HG03457 (cell line): Measurements from ENCODE around the gene SERPINC1.
"Not testable (repeated sequence)": the region's sequence is repeated elsewhere in the genome, so short reads cannot be mapped to it uniquely, and the experiment has no call there.

Experiments
- ATAC-seq: cut with Tn5 transposase; IDR thresholded peaks from one replicate; pipeline ENCODE4 v1.9.1; 2021; ENCODE audit warnings: moderate number of reproducible peaks; ENCODE audit not compliant: unreplicated experiment

The SERPINC1 gene

DNA sequence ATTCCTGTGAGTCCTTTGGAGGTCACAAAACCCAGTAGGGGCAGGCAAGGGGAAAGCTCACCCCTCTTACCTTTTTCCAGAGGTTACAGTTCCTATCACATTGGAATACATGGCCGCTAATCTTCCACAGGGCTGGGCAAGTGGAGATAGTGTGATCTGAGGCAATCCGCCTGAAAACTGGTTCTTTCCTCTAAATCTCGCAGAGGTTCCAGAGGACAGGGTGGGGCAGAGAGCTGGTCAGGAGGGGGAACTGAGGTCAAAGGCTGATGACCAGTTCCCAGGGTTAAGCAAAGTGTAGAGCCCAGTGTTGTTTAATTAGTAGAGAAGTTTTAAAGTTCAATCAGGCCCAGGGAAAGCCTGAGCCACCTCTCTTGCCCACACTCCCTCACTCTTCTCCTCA is at the start of gene SERPINC1:
SERPINC1 (minus strand) TSS at position 179 of the 400 bp plus-strand sequence; CDS start at position 111, 68 bp downstream.
- no peak for ATAC-seq

DNA sequence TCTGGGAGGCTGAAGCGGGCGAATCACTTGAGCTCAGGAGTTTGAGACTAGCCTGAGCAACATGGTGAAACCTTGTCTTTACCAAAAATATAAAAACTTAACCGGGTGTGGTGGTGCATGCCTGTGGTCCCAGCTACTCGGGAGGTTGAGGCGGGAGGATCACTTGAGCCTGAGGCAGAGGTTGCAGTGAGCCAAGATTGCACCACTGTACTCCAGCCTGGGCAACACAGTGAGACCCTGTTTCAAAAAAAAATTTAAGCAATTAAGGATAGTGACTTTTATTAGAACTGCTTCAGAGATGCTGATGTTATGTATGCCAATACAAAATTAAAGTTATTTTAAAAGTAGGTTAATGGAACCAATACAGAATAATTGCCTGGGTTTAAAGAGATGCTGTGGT is 48.8 kb upstream of the SERPINC1 start:
- not testable (repeated sequence) for ATAC-seq

DNA sequence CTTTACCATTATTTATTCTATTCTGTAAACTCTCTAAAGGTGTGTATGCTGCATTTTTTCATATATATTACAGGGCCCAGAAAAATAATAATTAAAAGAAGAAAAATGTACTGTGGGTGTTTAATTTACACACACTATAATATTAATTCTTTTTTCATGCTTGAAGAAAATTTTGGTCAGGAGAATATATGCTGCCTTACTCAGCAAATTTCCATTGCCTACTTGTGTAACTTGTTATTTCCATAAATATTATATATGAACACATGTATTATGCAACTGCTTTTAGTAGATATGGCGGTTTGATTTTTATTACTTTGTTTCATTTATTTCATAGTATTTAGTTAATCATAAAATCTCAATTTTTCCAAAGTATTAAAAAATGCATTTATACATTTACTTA is 46.4 kb upstream of the SERPINC1 start:
- no peak for ATAC-seq

DNA sequence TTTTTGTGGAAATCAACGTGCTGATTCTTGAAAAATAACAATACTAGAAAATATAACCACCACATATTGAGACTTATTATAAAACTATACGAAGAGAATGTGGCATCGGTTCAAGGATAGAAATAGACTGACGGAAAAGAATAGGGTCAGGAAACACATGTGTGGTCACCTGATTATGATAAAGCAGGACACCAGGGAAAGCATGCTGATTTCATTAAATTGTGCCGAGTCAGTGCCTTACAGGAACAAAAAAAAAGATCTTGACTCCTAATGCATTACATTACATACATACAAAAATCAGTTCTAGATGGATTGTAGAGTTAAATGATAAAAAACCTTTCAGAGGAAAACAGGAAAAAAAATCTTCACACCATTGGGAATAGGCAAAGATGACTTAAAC is 43.5 kb upstream of the SERPINC1 start:
- ATAC-seq, result no peak

DNA sequence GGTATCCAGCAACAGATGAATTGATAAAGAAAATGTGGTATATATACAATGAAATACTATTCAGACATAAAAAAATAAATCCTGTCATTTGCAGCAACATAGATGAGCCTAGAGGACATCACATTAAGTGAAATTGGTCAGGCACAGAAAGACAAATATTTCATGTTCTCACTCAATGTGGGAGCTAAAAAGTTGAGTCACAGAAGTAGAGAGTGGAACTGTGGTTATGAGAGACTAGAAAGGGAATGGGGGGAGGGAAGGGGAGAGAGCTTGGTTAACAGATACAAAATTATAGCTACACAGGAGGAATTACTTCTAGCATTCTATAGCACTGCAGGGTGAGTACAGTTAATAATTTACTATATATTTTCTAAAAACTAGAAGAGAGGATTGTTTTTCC is 37.1 kb upstream of the SERPINC1 start:
- ATAC-seq, result no peak

DNA sequence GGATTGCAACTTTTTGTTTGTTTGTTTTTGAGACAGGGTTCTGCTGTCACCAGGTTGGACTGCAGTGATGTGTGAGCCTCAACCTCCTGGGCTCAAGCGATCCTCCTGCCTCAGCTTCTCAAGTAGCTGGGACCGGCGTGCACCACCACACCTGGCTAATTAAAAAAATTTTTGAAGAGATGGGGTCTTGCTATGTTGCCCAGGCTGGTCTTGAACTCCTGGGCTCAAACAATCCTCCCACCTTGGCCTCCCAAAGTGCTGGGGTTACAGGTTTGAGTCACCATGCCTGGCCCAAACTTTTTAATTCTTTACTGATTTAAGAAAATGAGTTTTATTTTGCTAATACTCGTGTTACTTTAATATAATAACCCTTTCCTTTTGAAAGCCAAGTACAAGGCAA is 31.5 kb upstream of the SERPINC1 start:
- ATAC-seq, result no peak

DNA sequence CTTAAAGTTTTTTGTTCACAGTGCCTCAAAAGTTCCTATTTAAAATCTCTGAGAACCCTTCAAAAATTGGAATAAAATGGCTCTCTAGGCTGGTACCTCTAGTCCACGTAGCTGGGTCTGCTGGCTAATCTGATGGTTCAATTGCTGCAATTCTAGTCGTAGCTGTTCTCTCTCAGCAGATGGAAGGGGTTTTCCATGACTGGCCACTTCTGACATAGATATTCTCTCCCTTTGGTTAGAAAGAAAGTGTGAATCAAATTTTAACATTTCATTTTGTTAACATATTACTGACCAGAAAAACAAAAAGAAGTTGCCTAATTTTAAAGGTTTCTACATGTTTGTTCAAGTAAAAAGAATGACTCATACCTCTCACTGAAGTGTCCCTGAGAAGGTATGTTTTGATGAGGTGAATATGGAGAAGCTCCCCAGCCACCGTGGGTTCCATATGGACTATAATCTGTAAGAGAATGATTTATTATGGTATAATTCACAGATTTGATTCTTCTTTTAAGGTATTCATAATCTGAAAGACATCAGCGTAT is 29.3 kb upstream of the SERPINC1 start:
- no peak for ATAC-seq

DNA sequence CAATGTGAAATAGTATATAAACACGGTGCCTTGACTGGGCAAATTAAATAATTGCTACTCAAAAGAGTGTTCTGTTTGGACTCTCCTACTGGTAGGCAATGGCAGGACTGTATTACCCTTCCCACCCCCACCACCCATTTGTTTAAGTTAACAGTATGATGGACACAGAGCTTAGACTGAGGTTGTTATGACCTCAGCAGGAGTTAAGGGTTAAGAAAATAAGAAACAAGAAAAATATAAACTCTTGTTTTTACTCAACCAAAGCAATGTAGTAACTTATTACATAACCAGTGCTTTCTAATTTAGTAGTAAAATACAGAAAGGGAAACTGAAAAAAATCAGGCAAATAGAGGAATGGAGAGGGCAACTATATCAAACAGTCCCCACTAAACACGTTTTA is 19.9 kb upstream of the SERPINC1 start:
- ATAC-seq, result no peak

DNA sequence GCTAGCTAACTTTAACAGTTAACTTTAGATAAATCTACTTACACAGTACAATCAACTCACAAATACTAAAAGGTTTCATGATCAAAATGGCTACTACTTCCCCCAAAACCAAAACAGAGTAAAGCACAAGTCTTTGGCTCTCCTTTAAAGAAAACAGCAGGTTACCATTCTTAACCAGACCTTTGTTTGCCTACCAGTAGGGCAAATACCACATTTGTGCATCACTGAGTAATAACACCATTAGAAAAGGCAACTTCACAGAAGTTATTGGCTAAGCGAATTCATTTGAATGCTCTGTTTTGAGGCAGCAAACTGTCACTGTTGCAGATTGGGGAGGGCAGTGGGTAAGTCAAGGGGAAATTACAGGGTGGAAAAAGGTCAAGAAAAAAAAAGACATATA is 17.3 kb upstream of the SERPINC1 start:
- no peak for ATAC-seq

DNA sequence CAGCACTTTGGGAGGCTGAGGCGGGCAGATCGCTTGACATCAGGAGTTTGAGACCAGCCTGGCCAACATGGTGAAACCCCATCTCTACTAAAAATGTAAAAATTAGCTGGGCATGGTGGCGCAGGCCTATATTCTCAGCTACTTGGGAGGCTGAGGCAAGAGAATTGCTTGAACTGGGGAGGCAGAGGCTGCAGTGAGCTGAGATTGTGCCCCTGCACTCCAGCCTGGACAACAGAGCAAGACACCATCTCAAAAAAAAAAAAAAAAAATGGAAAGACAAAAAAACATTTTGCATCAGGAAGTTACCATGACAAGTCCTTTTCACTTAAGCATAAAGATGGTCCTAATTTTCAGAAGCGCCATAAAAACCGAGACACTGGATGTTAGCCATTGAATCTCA is 13.4 kb upstream of the SERPINC1 start:
- not testable (repeated sequence) for ATAC-seq

DNA sequence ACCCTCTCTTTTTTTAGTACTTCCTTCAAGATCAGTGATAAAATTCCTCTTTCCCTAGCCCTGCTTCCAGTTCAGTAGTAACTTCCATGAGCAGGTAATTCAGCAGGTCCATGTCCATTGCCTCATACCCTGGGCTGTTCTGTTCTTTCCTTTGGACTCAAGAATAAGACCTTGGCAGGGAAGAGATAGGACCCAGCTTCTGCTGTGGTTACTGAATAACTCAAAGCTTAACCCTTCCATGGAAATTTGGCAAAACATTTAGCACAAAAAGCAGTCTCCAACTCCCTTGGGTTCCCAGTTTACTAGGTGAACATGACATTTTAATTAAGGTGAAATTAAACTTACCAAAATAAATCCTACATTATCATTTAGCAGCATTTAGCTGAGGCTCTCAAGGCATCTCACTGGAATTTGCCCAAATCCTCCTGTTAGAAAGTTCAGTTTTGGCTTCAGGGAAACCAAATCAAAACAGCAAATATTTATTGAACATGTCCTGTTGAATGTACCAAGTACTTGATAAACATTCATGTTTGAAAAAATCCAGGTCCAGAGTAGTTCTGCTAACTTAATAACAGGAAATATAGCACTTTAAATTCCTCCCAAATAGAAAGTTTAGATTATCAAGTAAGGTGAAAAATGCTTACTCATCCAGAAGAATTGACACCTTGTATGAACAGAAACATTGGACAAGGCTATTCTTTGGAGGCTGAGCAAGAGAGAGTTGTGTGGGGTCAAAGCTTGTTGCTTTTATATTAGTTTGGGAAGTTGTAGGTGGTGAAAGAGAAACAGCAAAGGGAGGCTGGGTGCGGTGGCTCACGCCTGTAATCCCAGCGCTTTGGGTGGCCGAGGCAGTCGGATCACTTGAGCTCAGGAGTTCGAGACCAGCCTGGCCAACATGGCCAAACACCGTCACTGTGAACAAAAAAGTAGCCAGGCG is 8.4 kb upstream of the SERPINC1 start:
- ATAC-seq, result no peak

DNA sequence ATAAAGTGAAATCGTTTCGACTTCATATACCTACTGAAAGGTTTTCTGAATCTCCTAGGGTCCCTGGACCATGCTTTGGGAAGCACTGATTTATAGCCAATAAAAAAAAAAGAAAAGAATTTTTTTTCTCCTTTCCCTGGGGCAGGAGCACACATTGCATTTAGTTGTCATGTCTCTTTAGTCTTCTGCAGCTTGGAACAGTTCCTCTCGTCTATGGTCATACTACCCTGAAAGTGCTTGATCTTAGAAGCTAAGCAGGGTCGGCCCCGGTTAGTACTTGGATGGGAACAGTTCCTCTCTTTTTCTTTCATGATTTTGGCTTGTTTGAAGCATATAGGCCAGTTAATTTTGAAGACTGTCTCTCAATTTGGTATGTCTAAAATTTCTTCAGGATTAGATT is 3.7 kb upstream of the SERPINC1 start:
- ATAC-seq, result no peak

DNA sequence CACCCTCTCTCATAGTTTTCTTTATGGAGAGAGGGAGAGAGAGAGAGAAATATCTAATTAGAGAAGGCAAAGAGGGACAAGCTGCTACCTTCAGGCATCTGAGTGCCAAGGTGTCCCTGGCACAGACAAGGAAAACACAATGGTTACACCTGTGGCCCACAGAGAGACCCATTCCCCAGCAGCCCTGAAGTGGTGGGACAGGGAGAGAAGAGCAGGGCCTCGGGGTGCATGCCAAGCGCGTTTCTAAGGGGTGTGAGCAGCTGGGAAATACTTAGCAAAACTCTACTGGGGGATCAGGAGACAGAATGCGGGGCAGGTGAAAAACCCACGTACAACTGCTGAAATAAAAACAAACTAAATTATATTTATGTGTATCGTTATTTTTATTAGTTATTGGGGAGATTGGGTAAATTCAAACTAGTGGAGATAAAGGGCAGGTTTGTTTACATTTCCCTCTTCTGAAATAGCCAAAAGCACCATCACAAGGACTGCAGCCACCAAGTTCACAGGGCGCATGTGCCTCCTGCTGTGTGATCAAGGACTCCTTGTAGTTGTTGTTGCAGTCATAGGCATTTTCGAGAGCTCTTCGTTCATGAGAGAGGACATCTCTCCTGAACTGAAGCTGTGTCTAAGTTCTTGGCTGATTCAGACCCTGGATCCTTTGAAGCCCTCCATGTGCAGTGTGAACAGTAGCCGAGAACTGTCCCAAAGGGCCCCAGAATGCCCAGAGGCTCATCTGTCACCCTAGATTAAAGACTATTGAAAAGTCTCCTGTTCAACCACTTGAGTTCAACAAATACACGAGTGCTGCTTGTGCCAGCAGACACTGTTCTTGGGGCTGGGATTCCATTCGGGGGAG is 737 bp upstream of the SERPINC1 start:
- ATAC-seq, result no peak

DNA sequence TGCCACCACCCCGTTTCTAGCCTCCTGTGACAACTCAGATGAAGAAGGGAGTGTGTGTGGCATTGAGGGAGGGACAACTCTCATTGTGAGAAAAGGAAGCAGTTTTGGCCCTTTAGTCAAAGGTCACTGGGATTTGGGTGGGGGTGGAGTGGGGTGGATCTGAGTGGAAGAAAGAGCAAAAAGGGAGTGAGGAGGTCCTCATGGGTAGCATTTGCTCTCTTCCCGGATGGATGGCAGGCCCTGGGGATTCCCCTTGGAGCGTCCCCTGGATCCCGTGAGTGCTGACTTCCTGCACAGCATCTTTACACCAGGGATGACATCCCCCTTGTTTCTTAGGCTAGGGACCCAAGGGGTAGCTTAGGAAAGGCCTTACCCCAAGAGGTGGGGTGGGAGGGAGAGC is 460 bp downstream of the SERPINC1 start:
- ATAC-seq, result no peak

DNA sequence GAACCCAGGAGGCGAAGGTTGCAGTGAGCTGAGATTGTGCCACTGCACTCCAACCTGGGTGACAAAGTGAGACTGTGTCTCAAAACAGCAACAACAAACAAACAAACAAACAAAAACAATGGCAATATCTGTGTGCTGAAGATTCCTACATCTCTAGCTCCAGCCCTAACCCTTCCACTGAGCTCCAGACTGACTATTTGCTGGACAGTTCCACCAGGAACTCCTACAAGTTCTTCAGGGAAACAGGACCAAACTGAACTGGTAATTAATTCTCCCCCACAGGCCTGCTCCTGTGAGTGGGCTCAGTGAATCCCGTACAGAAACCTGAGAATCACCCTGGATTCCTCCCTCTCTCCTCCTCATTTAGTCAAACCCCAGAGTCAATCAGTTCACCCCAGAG is 1.5 kb downstream of the SERPINC1 start:
- no peak for ATAC-seq

DNA sequence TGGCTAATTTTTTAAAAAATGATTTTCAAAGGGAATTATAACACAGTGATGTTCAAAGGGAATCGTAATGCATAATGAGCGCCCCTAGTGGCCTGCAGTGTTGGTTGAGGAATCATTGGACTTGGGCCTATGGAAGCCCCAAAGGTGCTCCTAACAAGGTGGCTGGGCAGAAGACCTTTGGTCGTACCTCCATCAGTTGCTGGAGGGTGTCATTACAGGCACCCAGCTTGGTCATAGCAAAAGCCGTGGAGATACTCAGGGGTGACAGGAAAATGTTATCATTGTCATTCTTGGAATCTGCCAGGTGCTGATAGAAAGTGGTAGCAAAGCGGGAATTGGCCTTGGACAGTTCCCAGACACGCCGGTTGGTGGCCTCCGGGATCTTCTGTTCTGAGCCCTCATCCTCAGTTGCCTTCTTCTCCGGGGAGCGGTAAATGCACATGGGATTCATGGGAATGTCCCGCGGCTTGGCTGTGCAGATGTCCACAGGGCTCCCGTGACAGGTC is 2.7 kb downstream of the SERPINC1 start:
- no peak for ATAC-seq

DNA sequence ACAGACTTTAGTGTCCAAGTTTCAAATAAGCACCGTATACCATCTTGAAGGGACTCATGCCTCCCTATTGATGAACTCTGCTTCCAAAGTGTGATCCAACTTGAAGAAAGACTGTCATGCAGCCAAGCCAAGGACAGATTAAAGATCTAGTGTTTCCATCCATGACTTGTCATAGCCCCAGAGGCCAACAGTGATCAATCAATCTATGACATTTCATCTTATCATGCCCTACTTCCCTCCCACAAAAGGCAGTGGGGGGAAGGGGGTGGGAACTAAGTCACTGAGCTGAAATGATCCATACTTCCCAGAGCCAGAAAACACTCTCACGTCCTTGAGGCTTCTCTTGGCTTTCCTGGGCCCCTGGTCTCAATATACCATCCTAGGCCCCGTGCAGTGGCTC is 4.0 kb downstream of the SERPINC1 start:
- ATAC-seq, result no peak

DNA sequence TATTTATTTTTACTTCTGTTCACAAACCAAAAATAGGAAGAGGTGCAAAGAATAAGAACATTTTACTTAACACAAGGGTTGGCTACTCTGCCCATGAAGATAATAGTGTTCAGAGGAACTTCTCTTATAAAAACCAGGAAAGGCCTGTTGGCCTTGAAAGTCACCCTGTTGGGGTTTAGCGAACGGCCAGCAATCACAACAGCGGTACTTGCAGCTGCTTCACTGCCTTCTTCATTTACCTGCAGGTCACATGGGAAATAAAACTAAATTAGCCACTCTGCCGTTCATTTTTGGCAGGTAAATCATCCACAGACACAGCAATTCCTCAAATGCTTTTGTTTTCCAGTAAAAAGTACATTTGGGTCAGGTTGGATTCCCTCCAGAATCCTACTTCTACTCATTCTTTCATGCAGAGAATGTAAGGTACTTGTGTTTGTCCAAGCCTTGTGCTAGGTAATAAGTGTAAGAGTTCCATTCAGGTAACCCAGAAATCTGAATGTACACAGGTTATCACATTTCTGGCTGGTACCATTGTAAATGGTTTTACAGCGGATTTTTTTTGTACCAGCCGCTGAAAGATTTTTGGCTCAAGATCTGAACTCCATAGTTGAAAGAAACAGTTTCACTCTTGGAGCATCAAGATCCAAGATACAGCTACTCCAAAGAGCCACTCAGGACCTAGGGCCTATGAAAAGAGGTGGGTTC is 13.1 kb downstream of the SERPINC1 start:
- no peak for ATAC-seq

DNA sequence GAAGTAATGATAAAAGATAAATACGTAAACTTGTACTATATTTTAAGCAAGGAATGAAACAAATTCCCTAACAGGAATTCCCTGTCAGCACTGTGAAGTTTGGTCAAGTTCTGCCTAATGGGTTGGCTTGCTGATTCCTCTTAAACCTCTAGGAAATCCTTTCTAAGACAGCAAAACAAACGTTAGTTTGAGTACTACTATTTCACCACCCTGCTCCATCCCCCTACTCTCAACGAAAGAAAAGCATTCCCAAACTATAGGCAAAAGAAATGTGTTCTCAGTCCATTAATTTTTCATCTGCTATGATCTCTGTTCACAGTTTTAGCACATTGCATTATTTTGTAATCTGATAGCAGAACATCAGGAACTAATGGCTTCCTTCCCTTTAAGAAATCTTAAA is 16.1 kb downstream of the SERPINC1 start:
- no peak for ATAC-seq

DNA sequence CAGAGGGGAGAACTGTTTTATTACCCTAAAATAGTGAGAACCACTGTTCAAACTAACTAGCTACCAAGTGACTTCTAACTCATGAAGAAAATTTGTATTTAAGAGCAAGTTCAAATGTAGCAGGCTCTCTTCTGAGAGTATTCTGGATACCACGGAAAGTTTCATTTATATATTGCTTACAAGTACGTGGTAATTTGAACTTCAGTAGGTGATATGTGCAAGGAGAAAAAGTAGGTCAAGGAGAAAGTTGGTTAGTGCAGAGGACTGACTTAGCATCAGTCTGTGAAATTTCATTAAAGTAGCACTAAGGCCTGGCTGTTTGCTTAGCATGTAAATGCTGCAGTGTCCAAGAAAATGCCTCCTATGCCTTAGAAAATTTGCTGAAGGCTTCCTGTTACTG is 16.7 kb downstream of the SERPINC1 start:
- ATAC-seq, result no peak

DNA sequence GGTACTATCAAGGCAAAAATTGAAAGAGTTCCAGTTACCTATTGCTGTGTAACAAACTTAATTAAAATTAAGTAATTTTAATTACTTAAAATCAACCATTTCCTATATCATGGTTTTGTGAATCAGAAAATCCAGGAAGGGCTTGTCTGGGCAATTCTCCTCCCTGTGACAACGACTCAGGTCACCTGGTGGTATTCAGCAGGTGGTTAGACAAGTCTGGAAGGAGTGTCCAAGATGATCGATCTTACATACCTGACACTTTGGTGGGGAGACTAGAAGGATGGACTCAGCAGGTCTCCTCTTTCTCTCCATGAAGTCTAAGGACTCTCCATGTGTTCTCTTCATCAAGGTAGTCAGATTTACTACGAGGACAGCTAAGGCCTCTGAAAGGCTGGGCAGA is 22.9 kb downstream of the SERPINC1 start:
- no peak for ATAC-seq
